Neural cell (in vitro differentiated cells): ENCODE results near the gene HERPUD1. TPM values are rescaled to one million over a fixed set of nuclear protein-coding genes. Genes with fewer than 3 reads are reported as not detected.

Experiments
- H2AFZ ChIP-seq: fragments of 200-600, 300-800 bp; sonication (generic), shearing (Covaris generic); 2 replicates; pipeline ENCODE4 v1.6.0; 2014; ENCODE audit warnings: low read depth, mild to moderate bottlenecking, antibody characterized with exemption, low read length, moderate library complexity
- H3F3A ChIP-seq: fragments of 200-600 bp; shearing (Covaris generic); 2 replicates; pipeline ENCODE4 v1.6.1; 2016; ENCODE audit warnings: mild to moderate bottlenecking, moderate library complexity, mixed read lengths, antibody characterized with exemption, low read length; ENCODE audit not compliant: insufficient read depth, poor library complexity, severe bottlenecking
- H3K27ac ChIP-seq: fragments of 200-600, 300-800 bp; sonication (generic), shearing (Covaris generic); 2 replicates; pipeline ENCODE4 v1.5.1; 2014; ENCODE audit warnings: mild to moderate bottlenecking, low read length, moderate library complexity
- H3K27me3 ChIP-seq: fragments of 300-800, 200-600 bp; sonication (generic), shearing (Covaris generic); 2 replicates; pipeline ENCODE4 v1.6.0; 2014; ENCODE audit warnings: mild to moderate bottlenecking, low read depth, low read length, moderate library complexity; ENCODE audit not compliant: insufficient read depth
- H3K36me3 ChIP-seq: fragments of 300-800, 200-600 bp; sonication (generic), shearing (Covaris generic); 2 replicates; pipeline ENCODE4 v1.5.1; 2014; ENCODE audit warnings: mild to moderate bottlenecking, antibody characterized with exemption, low read length, moderate library complexity; ENCODE audit not compliant: insufficient read depth
- H3K4me2 ChIP-seq: fragments of 300-800, 200-600 bp; sonication (generic), shearing (Covaris generic); 2 replicates; pipeline ENCODE4 v1.6.0; 2014; ENCODE audit warnings: mild to moderate bottlenecking, low read length
- H3K4me3 ChIP-seq: fragments of 300-800, 200-600 bp; sonication (generic), shearing (Covaris generic); 2 replicates; pipeline ENCODE4 v1.5.1; 2014; ENCODE audit warnings: mild to moderate bottlenecking, low read length, moderate library complexity
- H3K79me2 ChIP-seq: fragments of 200-600 bp; shearing (Covaris generic); replicated peaks from 2 replicates; pipeline ENCODE4 v1.6.0; 2014; ENCODE audit warnings: mild to moderate bottlenecking, low read length, moderate library complexity; ENCODE audit not compliant: insufficient read depth
- H3K9ac ChIP-seq: fragments of 300-800, 200-600 bp; sonication (generic), shearing (Covaris generic); 2 replicates; pipeline ENCODE4 v1.6.1; 2016; ENCODE audit warnings: mild to moderate bottlenecking, low read length, mixed read lengths
- H3K9me2 ChIP-seq: fragments of 200-600 bp; shearing (Covaris generic); 2 replicates; pipeline ENCODE4 v1.6.1; 2016; ENCODE audit warnings: mild to moderate bottlenecking, low read length, mixed read lengths; ENCODE audit not compliant: insufficient read depth
- H3K9me3 ChIP-seq: fragments of 200-600, 300-800 bp; sonication (generic), shearing (Covaris generic); 2 replicates; pipeline ENCODE4 v1.6.1; 2016; ENCODE audit warnings: mild to moderate bottlenecking, mixed run types, low read length, moderate library complexity, mixed read lengths
- H4K20me1 ChIP-seq: fragments of 200-600 bp; shearing (Covaris generic); 2 replicates; pipeline ENCODE4 v1.6.1; 2016; ENCODE audit warnings: mild to moderate bottlenecking, mixed run types; ENCODE audit not compliant: insufficient read depth
- EP300 ChIP-seq: fragments of 450-650 bp; conservative IDR thresholded peaks from 2 replicates; pipeline ENCODE4 v1.6.1; 2014; ENCODE audit warnings: antibody characterized with exemption, mild to moderate bottlenecking, moderate library complexity; ENCODE audit not compliant: poor library complexity, severe bottlenecking
- EZH2 ChIP-seq: fragments of 200-600, 300-800 bp; shearing (Covaris generic), sonication (generic); IDR thresholded peaks from 2 replicates; pipeline ENCODE4 v1.6.1; 2014; ENCODE audit warnings: antibody characterized with exemption, low read length, borderline replicate concordance, mild to moderate bottlenecking; ENCODE audit not compliant: insufficient read depth, poor library complexity, severe bottlenecking
- POLR2AphosphoS5 ChIP-seq: IDR thresholded peaks from 2 replicates; pipeline ENCODE4 v1.6.1; 2012
- RAD21 ChIP-seq: fragments of 450-650 bp; conservative IDR thresholded peaks from 2 replicates; pipeline ENCODE4 v1.6.1; 2014; ENCODE audit warnings: antibody characterized with exemption, mild to moderate bottlenecking, moderate library complexity
- SMC3 ChIP-seq: fragments of 450-650 bp; conservative IDR thresholded peaks from 2 replicates; pipeline ENCODE4 v1.6.1; 2014; ENCODE audit warnings: antibody characterized with exemption, mild to moderate bottlenecking, moderate library complexity; ENCODE audit not compliant: poor library complexity
- TAF1 ChIP-seq: IDR thresholded peaks from 2 replicates; pipeline ENCODE4 v1.6.1; 2012; ENCODE audit warnings: low read depth
- polyA plus RNA-seq: library from polyadenylated mRNA; depleted of rRNA; stranded (reverse); fragments of >200 nt; gene quantifications from 2 replicates; pipeline ENCODE4 v1.2.3, GENCODE V29; 2014
- TF ChIP-seq, protein P1 (sequence below): IDR thresholded peaks from 2 replicates; pipeline ENCODE4 v1.6.1; 2012; ENCODE audit warnings: borderline replicate concordance

The HERPUD1 gene
- polyA plus RNA-seq, 1 donor from 2014 or later: 76.0 TPM

DNA sequence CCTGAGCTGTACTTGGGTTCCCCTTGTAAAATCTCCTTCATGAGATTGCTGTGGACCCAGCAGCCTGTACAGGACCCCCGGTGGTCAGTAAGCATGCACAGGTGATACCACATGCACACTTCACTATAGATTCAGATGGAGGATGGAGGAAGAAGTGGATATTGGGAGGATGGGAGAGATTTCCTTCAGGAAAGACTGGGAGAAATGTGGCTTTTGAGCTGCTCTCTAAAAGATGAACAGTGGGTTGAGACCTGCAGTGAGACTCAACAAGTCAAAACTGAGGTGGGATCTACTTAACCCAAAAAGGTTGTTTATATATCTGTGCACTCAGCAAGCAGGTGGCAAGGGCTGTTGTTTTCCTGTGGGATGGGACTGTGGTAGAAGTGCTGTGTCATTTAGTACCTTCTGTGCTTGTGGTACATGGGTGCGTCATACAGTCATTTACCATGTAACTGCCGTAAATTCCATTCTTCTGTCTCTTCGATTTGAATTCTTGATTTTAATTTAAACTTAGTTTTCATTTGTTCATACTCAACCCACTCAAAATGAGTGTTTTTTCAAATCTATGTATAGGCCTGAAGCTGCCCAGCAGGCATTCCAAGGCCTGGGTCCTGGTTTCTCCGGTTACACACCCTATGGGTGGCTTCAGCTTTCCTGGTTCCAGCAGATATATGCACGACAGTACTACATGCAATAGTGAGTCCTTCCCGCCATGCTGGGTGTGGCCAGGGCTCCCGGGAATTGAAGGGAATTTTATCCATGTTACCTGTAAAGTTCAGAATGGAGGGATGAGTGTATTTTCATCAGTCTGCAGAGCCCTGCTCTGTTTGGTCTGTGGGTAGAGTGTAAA is 6.9 kb downstream of the HERPUD1 start:
- Histone ChIP-seq H3K9me2 (no peaks in the 10 kb centered on the region), H3K27ac (no peak overlapping the region), H3K36me3 (peaks cover 4% of the 10 kb centered on the region), H3F3A (no peaks in the 10 kb centered on the region), H3K4me2 (no peak overlapping the region), H3K27me3 (no peaks in the 10 kb centered on the region), H3K79me2 (peaks cover 6% of the 10 kb centered on the region), H4K20me1 (no peaks in the 10 kb centered on the region), H3K9me3 (no peaks in the 10 kb centered on the region), H3K4me3 (no peak overlapping the region), H2AFZ (no peak overlapping the region), H3K9ac (no peak overlapping the region)
- TF ChIP-seq SMC3 (no peak), RAD21 (no peak), TAF1 (no peak), POLR2AphosphoS5 (no peak)
- TF ChIP-seq, protein P1, sequence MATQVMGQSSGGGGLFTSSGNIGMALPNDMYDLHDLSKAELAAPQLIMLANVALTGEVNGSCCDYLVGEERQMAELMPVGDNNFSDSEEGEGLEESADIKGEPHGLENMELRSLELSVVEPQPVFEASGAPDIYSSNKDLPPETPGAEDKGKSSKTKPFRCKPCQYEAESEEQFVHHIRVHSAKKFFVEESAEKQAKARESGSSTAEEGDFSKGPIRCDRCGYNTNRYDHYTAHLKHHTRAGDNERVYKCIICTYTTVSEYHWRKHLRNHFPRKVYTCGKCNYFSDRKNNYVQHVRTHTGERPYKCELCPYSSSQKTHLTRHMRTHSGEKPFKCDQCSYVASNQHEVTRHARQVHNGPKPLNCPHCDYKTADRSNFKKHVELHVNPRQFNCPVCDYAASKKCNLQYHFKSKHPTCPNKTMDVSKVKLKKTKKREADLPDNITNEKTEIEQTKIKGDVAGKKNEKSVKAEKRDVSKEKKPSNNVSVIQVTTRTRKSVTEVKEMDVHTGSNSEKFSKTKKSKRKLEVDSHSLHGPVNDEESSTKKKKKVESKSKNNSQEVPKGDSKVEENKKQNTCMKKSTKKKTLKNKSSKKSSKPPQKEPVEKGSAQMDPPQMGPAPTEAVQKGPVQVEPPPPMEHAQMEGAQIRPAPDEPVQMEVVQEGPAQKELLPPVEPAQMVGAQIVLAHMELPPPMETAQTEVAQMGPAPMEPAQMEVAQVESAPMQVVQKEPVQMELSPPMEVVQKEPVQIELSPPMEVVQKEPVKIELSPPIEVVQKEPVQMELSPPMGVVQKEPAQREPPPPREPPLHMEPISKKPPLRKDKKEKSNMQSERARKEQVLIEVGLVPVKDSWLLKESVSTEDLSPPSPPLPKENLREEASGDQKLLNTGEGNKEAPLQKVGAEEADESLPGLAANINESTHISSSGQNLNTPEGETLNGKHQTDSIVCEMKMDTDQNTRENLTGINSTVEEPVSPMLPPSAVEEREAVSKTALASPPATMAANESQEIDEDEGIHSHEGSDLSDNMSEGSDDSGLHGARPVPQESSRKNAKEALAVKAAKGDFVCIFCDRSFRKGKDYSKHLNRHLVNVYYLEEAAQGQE: no peak

DNA sequence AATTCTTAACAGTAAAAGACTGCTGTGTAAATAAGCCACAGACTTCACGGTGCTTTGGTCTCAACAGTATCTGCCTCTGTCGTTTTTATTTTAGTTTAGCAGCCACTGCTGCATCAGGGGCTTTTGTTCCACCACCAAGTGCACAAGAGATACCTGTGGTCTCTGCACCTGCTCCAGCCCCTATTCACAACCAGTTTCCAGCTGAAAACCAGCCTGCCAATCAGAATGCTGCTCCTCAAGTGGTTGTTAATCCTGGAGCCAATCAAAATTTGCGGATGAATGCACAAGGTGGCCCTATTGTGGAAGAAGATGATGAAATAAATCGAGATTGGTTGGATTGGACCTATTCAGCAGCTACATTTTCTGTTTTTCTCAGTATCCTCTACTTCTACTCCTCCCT is 7.9 kb downstream of the HERPUD1 start:
- Histone ChIP-seq H3K4me2 (no peak overlapping the region), H3K79me2 (no peaks in the 10 kb centered on the region), H3K4me3 (no peak overlapping the region), H3K27me3 (no peaks in the 10 kb centered on the region), H4K20me1 (no peaks in the 10 kb centered on the region), H3F3A (no peaks in the 10 kb centered on the region), H3K9me3 (no peaks in the 10 kb centered on the region), H3K27ac (no peak overlapping the region), H3K9ac (no peak overlapping the region), H3K36me3 (peaks cover 4% of the 10 kb centered on the region), H2AFZ (no peak overlapping the region), H3K9me2 (no peaks in the 10 kb centered on the region)
- no peak for TF ChIP-seq EP300
- no peak for TF ChIP-seq EZH2
- TF ChIP-seq POLR2AphosphoS5: no peak
- TF ChIP-seq, protein P1: no peak
- TF ChIP-seq SMC3: no peak
- TF ChIP-seq RAD21: no peak
- no peak for TF ChIP-seq TAF1
